Mucosa of gallbladder (tissue), 1 donor: ENCODE results near the gene ZNF653. TPM values are rescaled to one million over a fixed set of nuclear protein-coding genes. Genes with fewer than 3 reads are reported as not detected.

ENCODE experiments used
- DNase-seq: peaks from one replicate; pipeline ENCODE4 v3.0.0-alpha.2; 2020; ENCODE audit warnings: low spot score
- total RNA-seq: library from RNA; stranded (reverse); gene quantifications from one replicate; pipeline ENCODE4 v1.2.1, GENCODE V29; 2021
- donor health status: DM: no; HTN: no; CAD: no.

ZNF653 gene
- total RNA-seq = 13.8 TPM

GRCh38 chr19:11505504-11506100, at the start of gene ZNF653:
Gene ZNF653, minus strand, starts transcription at chr19:11505839. Its CDS starts 53 bp downstream, at chr19:11505786.
- peak; percentile 95 for DNase-seq

- DNase-seq = no peak
Observed at GRCh38 chr19:11555246-11555645, 49.6 kb upstream of the ZNF653 start.

- DNase-seq = no peak
Observed at GRCh38 chr19:11554160-11554559, 48.5 kb upstream of the ZNF653 start.

GRCh38 chr19:11552666-11553372, 47.2 kb upstream of the ZNF653 start:
- no peak for DNase-seq

GRCh38 chr19:11551603-11552235, 46.1 kb upstream of the ZNF653 start:
- no peak for DNase-seq

GRCh38 chr19:11550265-11550664, 44.6 kb upstream of the ZNF653 start:
- DNase-seq = no peak

GRCh38 chr19:11549386-11549953, 43.8 kb upstream of the ZNF653 start:
- no peak for DNase-seq

- DNase-seq = no peak
Observed at GRCh38 chr19:11547929-11548700, 42.5 kb upstream of the ZNF653 start.

- no peak for DNase-seq
Observed at GRCh38 chr19:11541238-11541637, 35.6 kb upstream of the ZNF653 start.

- no peak for DNase-seq
Observed at GRCh38 chr19:11540645-11541044, 35.0 kb upstream of the ZNF653 start.

- no peak for DNase-seq
Observed at GRCh38 chr19:11539495-11540365, 34.1 kb upstream of the ZNF653 start.

GRCh38 chr19:11538232-11539036, 32.8 kb upstream of the ZNF653 start, which contains the start of gene CNN1:
Gene CNN1, plus strand, starts transcription at chr19:11538851. Its CDS starts 77 bp downstream, at chr19:11538928.
- DNase-seq = peak; percentile 72

GRCh38 chr19:11535792-11536595, 30.4 kb upstream of the ZNF653 start:
- peak; percentile 91 for DNase-seq

GRCh38 chr19:11534948-11535347, 29.3 kb upstream of the ZNF653 start:
- DNase-seq = no peak

- DNase-seq = no peak
Observed at GRCh38 chr19:11534538-11534937, 28.9 kb upstream of the ZNF653 start.

GRCh38 chr19:11530432-11530831, 24.8 kb upstream of the ZNF653 start:
- peak; percentile 83 for DNase-seq

- peak; percentile 98 for DNase-seq
Observed at GRCh38 chr19:11528551-11529341, 23.1 kb upstream of the ZNF653 start, which contains the start of gene ECSIT. Gene ECSIT, minus strand, starts transcription at chr19:11529134. Its CDS starts 9,964 bp downstream, at chr19:11519170.

- no peak for DNase-seq
Observed at GRCh38 chr19:11519138-11519537, 13.5 kb upstream of the ZNF653 start.
